ENCODE results near the gene CCDC122. TPM values are rescaled to one million over a fixed set of nuclear protein-coding genes. Genes with fewer than 3 reads are reported as not detected.

The CCDC122 gene
- total RNA-seq, 1 experiment from 2014 or later, result 5.8 TPM

DNA sequence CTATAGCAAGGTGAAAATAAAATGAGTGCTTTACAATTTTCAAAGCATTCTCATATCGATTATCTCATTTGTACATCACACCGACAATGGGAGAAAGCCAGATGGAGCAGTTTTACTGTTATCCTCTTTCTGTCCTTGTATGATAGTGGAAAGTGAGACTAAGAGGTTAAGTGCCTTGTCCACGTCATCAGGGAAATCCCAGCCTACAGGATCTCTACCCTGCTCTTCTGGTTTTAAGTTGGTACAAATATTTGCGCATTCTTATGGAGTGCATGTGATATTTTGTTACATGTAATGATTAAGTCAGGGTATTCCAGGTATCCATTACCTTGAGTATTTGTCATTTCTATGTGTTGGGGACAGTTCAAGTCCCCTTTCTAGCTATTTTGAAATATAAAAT lies 80.3 kb downstream of the CCDC122 start (continued):
- TF ChIP-seq EZH2phosphoT487 (IDR thresholded peaks at IDR 0.05; ENCODE audit: borderline replicate concordance), result no peak

DNA sequence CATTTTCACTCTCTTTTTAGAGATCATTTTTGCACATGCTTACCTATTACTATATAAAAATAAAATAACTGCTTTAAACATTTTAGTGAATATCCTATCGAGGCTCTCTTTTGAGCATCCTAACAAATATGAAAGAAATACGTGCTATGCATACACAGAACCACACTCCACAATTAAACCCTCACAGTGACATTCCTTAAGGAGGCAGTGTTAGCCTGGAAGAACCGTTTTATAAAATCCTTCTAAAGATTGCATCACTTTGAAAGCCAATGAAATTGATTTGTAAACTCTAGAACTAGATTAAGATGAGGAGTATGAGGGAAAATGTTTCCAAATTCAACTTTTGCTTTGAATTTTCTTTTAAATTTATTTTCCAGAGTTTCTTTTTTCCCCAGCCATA lies 81.7 kb downstream of the CCDC122 start:
- ATAC-seq (no peak), DNase-seq (ENCODE audit: low read depth, low spot score) (no peak)
- no peak overlapping the region for H2AFZ ChIP-seq (ENCODE audit: low read depth, low read length, poor library complexity, severe bottlenecking)
- H3K4me2 ChIP-seq (ENCODE audit: low read length), result no peak overlapping the region
- BruUV-seq (replicated peaks), result no TSS peak
- TF ChIP-seq POLR2A (IDR thresholded peaks at IDR 0.05; ENCODE audit: borderline replicate concordance, extremely low read depth, insufficient read depth, insufficient read length), result no peak
- no peak for TF ChIP-seq JUND (IDR thresholded peaks at IDR 0.05)
- no peak for TF ChIP-seq SP1 (IDR thresholded peaks at IDR 0.05; ENCODE audit: low read depth)
- peak; percentile 12; the same call in 1 of the 2 replicates for TF ChIP-seq RAD21 (IDR thresholded peaks at IDR 0.05; ENCODE audit: low read depth)
- H3K79me2 ChIP-seq (ENCODE audit: insufficient read depth, low read length), result no peaks in the 10 kb centered on the region
- no peak overlapping the region for H3K9ac ChIP-seq (ENCODE audit: low read length)
- H4K20me1 ChIP-seq (ENCODE audit: insufficient read depth), result no peaks in the 10 kb centered on the region
- H3K27ac ChIP-seq (ENCODE audit: low read depth, low read length), result no peak overlapping the region
- H3K27me3 ChIP-seq (ENCODE audit: insufficient read depth, low read length), result no peaks in the 10 kb centered on the region
- H3K9me2 ChIP-seq (ENCODE audit: insufficient read depth), result no peaks in the 10 kb centered on the region
- no peak overlapping the region for H3K4me3 ChIP-seq (replicated peaks in 1 of 2; ENCODE audit: low read depth in 1 of 2, low read length in 2 of 2)
- intact Hi-C loops (cut with micrococcal nuclease), result no loop called here
- H3K36me3 ChIP-seq (ENCODE audit: control insufficient read depth in 1 of 2, insufficient read depth in 2 of 2, low read length in 2 of 2), result no peaks in the 10 kb centered on the region
- H3K4me1 ChIP-seq (ENCODE audit: control insufficient read depth in 1 of 2, insufficient read depth in 2 of 2, low read length in 2 of 2), result peaks cover 0 to 6% of the 10 kb centered on the region in 2 experiments; a peak in 1 of 4 replicates
- H3K9me3 ChIP-seq (ENCODE audit: control insufficient read depth in 1 of 2, insufficient read depth in 1 of 2, low read depth in 1 of 2, low read length in 2 of 2), result no peaks in the 10 kb centered on the region
- ChIA-PET CTCF (no interaction called here), POLR2A (no interaction called here), RAD21 (ENCODE audit: low non-redundant PET in 1 of 2, low total read pairs in 2 of 2, uncharacterized antibody in 2 of 2, unreplicated experiment in 2 of 2) (no interaction called here)

DNA sequence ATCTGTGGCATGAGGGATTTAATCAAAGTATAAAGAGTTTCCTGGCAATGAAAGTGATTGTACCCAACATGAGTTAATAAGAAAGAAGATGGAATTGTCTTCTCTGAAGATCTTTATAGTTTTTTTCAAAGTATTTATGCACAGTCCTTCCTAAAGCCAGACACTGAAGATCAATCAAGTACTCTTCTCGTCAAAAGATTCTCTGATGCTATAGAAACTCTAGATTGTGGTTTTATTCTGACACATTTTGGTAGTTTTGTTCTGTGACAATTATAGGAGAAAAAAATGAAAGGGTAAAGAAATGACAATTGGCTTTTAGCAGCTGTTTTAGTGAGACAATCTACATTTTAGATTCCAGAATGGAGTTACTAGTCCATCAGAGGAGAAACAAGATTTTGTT lies 82.4 kb downstream of the CCDC122 start:
- intact Hi-C loops (cut with micrococcal nuclease), result no loop called here
- TF ChIP-seq, protein P1, sequence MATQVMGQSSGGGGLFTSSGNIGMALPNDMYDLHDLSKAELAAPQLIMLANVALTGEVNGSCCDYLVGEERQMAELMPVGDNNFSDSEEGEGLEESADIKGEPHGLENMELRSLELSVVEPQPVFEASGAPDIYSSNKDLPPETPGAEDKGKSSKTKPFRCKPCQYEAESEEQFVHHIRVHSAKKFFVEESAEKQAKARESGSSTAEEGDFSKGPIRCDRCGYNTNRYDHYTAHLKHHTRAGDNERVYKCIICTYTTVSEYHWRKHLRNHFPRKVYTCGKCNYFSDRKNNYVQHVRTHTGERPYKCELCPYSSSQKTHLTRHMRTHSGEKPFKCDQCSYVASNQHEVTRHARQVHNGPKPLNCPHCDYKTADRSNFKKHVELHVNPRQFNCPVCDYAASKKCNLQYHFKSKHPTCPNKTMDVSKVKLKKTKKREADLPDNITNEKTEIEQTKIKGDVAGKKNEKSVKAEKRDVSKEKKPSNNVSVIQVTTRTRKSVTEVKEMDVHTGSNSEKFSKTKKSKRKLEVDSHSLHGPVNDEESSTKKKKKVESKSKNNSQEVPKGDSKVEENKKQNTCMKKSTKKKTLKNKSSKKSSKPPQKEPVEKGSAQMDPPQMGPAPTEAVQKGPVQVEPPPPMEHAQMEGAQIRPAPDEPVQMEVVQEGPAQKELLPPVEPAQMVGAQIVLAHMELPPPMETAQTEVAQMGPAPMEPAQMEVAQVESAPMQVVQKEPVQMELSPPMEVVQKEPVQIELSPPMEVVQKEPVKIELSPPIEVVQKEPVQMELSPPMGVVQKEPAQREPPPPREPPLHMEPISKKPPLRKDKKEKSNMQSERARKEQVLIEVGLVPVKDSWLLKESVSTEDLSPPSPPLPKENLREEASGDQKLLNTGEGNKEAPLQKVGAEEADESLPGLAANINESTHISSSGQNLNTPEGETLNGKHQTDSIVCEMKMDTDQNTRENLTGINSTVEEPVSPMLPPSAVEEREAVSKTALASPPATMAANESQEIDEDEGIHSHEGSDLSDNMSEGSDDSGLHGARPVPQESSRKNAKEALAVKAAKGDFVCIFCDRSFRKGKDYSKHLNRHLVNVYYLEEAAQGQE (IDR thresholded peaks at IDR 0.05; ENCODE audit: low read depth), result no peak
- TF ChIP-seq EZH2 (IDR thresholded peaks at IDR 0.05) (no peak), SP1 (IDR thresholded peaks at IDR 0.05; ENCODE audit: low read depth) (no peak), YY1 (IDR thresholded peaks at IDR 0.05; ENCODE audit: extremely low read depth, insufficient replicate concordance, low read depth, low read length) (no peak), CBX3 (IDR thresholded peaks at IDR 0.05; ENCODE audit: low read depth) (no peak), ZNF274 (IDR thresholded peaks at IDR 0.05; ENCODE audit: low read depth, low read length) (no peak), SRF (IDR thresholded peaks at IDR 0.05; ENCODE audit: low read depth) (no peak), EGR1 (IDR thresholded peaks at IDR 0.05; ENCODE audit: low read depth) (no peak), FOSL1 (IDR thresholded peaks at IDR 0.05; ENCODE audit: low read depth) (no peak)
- TF ChIP-seq, protein P2, sequence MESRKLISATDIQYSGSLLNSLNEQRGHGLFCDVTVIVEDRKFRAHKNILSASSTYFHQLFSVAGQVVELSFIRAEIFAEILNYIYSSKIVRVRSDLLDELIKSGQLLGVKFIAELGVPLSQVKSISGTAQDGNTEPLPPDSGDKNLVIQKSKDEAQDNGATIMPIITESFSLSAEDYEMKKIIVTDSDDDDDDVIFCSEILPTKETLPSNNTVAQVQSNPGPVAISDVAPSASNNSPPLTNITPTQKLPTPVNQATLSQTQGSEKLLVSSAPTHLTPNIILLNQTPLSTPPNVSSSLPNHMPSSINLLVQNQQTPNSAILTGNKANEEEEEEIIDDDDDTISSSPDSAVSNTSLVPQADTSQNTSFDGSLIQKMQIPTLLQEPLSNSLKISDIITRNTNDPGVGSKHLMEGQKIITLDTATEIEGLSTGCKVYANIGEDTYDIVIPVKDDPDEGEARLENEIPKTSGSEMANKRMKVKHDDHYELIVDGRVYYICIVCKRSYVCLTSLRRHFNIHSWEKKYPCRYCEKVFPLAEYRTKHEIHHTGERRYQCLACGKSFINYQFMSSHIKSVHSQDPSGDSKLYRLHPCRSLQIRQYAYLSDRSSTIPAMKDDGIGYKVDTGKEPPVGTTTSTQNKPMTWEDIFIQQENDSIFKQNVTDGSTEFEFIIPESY (IDR thresholded peaks at IDR 0.05; ENCODE audit: extremely low read depth, insufficient replicate concordance, low read length), result no peak
- TF ChIP-seq, protein P3, sequence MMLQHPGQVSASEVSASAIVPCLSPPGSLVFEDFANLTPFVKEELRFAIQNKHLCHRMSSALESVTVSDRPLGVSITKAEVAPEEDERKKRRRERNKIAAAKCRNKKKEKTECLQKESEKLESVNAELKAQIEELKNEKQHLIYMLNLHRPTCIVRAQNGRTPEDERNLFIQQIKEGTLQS (IDR thresholded peaks at IDR 0.05), result no peak

More for the DNA sequence above, 82.4 kb downstream of the CCDC122 start:
- Histone ChIP-seq H3K4me2 (ENCODE audit: low read length) (no peak overlapping the region), H3K36me3 (ENCODE audit: control insufficient read depth in 1 of 2, insufficient read depth in 2 of 2, low read length in 2 of 2) (no peaks in the 10 kb centered on the region), H3K79me2 (ENCODE audit: insufficient read depth, low read length) (no peaks in the 10 kb centered on the region), H3K9ac (ENCODE audit: low read length) (no peak overlapping the region), H2AFZ (ENCODE audit: low read depth, low read length, poor library complexity, severe bottlenecking) (no peak overlapping the region), H3K27me3 (ENCODE audit: insufficient read depth, low read length) (no peaks in the 10 kb centered on the region; the same call in 1 of the 2 replicates), H3K4me3 (replicated peaks in 1 of 2; ENCODE audit: low read depth in 1 of 2, low read length in 2 of 2) (no peak overlapping the region), H3K27ac (ENCODE audit: low read depth, low read length) (no peak overlapping the region), H3K9me2 (ENCODE audit: insufficient read depth) (no peaks in the 10 kb centered on the region), H3K9me3 (ENCODE audit: control insufficient read depth in 1 of 2, insufficient read depth in 1 of 2, low read depth in 1 of 2, low read length in 2 of 2) (no peaks in the 10 kb centered on the region), H3K4me1 (ENCODE audit: control insufficient read depth in 1 of 2, insufficient read depth in 2 of 2, low read length in 2 of 2) (no peaks in the 10 kb centered on the region), H4K20me1 (ENCODE audit: insufficient read depth) (no peaks in the 10 kb centered on the region)
- DNase-seq (ENCODE audit: low read depth, low spot score) (no peak), ATAC-seq (no peak)
- RAD21 ChIA-PET (ENCODE audit: low non-redundant PET in 1 of 2, low total read pairs in 2 of 2, uncharacterized antibody in 2 of 2, unreplicated experiment in 2 of 2), result no interaction called here
- BruUV-seq (replicated peaks), result no TSS peak
- CTCF ChIA-PET, result no interaction called here
- POLR2A ChIA-PET, result no interaction called here

Data from HCT116 (cell line).